ENCODE results near the gene ANKRD55.

GRCh38 chr5:56169281-56169680, 63.8 kb downstream of the ANKRD55 start:
- TF ChIP-seq CTCF (IDR thresholded peaks at IDR 0.05; ENCODE audit: extremely low read depth in 1 of 2, insufficient read depth in 1 of 2, low read depth in 1 of 2, low read length in 2 of 2) = no peak
- TF ChIP-seq POLR2A (IDR thresholded peaks at IDR 0.05; ENCODE audit: low read depth, low read length) = no peak
- TF ChIP-seq GATA2 (IDR thresholded peaks at IDR 0.05; ENCODE audit: insufficient read depth, insufficient read length, low read depth, low read length) = peak; percentile 65
- peak; percentile 71 for TF ChIP-seq POLR2AphosphoS5 (IDR thresholded peaks at IDR 0.05; ENCODE audit: insufficient read depth, low read depth, low read length)

Data from endothelial cell of umbilical vein (primary cell).